Loucy (cell line): ENCODE data around the gene SMIM30.
"Not testable (repeated sequence)": the region's sequence is repeated elsewhere in the genome, so short reads cannot be mapped to it uniquely, and the experiment has no call there.

Experiments
- H2AFZ ChIP-seq: fragments of 200-600 bp; sonication (generic); 2 replicates; pipeline ENCODE4 v1.6.0; 2016; ENCODE audit warnings: antibody characterized with exemption, mild to moderate bottlenecking, low read length, moderate library complexity
- H3F3A ChIP-seq: fragments of 200-600 bp; 2 replicates; pipeline ENCODE4 v1.6.0; 2016; ENCODE audit warnings: antibody characterized with exemption, low read depth, mild to moderate bottlenecking
- H3K27me3 ChIP-seq: fragments of 200-600 bp; sonication (generic); 2 replicates; pipeline ENCODE4 v1.6.1; 2014; ENCODE audit warnings: low read length, mild to moderate bottlenecking; ENCODE audit not compliant: insufficient read depth, poor library complexity, severe bottlenecking
- H3K36me3 ChIP-seq: fragments of 200-600 bp; sonication (generic); 2 replicates; pipeline ENCODE4 v1.6.1; 2016; ENCODE audit warnings: low read length; ENCODE audit not compliant: insufficient read depth
- H3K4me1 ChIP-seq: fragments of 200-600 bp; sonication (generic); 2 replicates; pipeline ENCODE4 v1.5.1; 2014; ENCODE audit warnings: low read length, mild to moderate bottlenecking; ENCODE audit not compliant: insufficient read depth, poor library complexity, severe bottlenecking
- H3K4me2 ChIP-seq: fragments of 200-600 bp; sonication (generic); 2 replicates; pipeline ENCODE4 v1.6.0; 2014; ENCODE audit warnings: antibody characterized with exemption, low read length, low read depth, mild to moderate bottlenecking; ENCODE audit not compliant: poor library complexity, severe bottlenecking
- H3K4me3 ChIP-seq: fragments of 200-600 bp; sonication (generic); 2 replicates; pipeline ENCODE4 v1.5.1; 2014; ENCODE audit warnings: low read length, mild to moderate bottlenecking, mixed read lengths; ENCODE audit not compliant: poor library complexity, severe bottlenecking
- H3K79me2 ChIP-seq: fragments of 200-600 bp; sonication (generic); 2 replicates; pipeline ENCODE4 v1.6.1; 2014; ENCODE audit warnings: low read length; ENCODE audit not compliant: insufficient read depth
- H3K9ac ChIP-seq: fragments of 200-600 bp; sonication (generic); 2 replicates; pipeline ENCODE4 v1.6.0; 2014; ENCODE audit warnings: mild to moderate bottlenecking, low read depth, low read length, moderate library complexity; ENCODE audit not compliant: poor library complexity, severe bottlenecking
- H3K9me2 ChIP-seq: fragments of 200-600 bp; sonication (generic); replicated peaks from 2 replicates; pipeline ENCODE4 v1.6.1; 2016; ENCODE audit warnings: low read depth, low read length, mixed read lengths
- H3K9me3 ChIP-seq: fragments of 200-600 bp; sonication (generic); 2 replicates; pipeline ENCODE4 v1.6.1; 2014; ENCODE audit warnings: mild to moderate bottlenecking, antibody characterized with exemption, low read length, low read depth; ENCODE audit not compliant: insufficient read depth
- H4K20me1 ChIP-seq: fragments of 200-600 bp; sonication (generic); 2 replicates; pipeline ENCODE4 v1.6.0; 2014; ENCODE audit warnings: antibody characterized with exemption, low read length, mild to moderate bottlenecking; ENCODE audit not compliant: insufficient read depth, poor library complexity, severe bottlenecking
- EZH2phosphoT487 ChIP-seq: fragments of 200-600 bp; IDR thresholded peaks from 2 replicates; pipeline ENCODE4 v1.6.1; 2018; ENCODE audit warnings: antibody characterized with exemption, mild to moderate bottlenecking, moderate library complexity, borderline replicate concordance
- TF ChIP-seq, protein P1 (sequence below): fragments of 200-600 bp; sonication (generic); conservative IDR thresholded peaks from 2 replicates; pipeline ENCODE4 v1.5.1; 2014; ENCODE audit warnings: mild to moderate bottlenecking, antibody characterized with exemption, low read length

SMIM30 gene

GRCh38 chr7:113122744-113123143 is 4.4 kb upstream of the SMIM30 start:
- TF ChIP-seq, protein P1, sequence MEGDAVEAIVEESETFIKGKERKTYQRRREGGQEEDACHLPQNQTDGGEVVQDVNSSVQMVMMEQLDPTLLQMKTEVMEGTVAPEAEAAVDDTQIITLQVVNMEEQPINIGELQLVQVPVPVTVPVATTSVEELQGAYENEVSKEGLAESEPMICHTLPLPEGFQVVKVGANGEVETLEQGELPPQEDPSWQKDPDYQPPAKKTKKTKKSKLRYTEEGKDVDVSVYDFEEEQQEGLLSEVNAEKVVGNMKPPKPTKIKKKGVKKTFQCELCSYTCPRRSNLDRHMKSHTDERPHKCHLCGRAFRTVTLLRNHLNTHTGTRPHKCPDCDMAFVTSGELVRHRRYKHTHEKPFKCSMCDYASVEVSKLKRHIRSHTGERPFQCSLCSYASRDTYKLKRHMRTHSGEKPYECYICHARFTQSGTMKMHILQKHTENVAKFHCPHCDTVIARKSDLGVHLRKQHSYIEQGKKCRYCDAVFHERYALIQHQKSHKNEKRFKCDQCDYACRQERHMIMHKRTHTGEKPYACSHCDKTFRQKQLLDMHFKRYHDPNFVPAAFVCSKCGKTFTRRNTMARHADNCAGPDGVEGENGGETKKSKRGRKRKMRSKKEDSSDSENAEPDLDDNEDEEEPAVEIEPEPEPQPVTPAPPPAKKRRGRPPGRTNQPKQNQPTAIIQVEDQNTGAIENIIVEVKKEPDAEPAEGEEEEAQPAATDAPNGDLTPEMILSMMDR: no peak
- no peak for TF ChIP-seq EZH2phosphoT487
- Histone ChIP-seq H3K4me1 (peaks cover 1% of the 10 kb centered on the region), H3K9me3 (no peaks in the 10 kb centered on the region), H3K36me3 (no peaks in the 10 kb centered on the region), H3K27me3 (no peaks in the 10 kb centered on the region), H2AFZ (no peak overlapping the region), H3K9ac (no peak overlapping the region), H3K4me3 (no peak overlapping the region), H3K79me2 (peaks cover 1% of the 10 kb centered on the region), H3K9me2 (no peaks in the 10 kb centered on the region), H3K4me2 (no peak overlapping the region), H3F3A (no peaks in the 10 kb centered on the region), H4K20me1 (no peaks in the 10 kb centered on the region)

DNA sequence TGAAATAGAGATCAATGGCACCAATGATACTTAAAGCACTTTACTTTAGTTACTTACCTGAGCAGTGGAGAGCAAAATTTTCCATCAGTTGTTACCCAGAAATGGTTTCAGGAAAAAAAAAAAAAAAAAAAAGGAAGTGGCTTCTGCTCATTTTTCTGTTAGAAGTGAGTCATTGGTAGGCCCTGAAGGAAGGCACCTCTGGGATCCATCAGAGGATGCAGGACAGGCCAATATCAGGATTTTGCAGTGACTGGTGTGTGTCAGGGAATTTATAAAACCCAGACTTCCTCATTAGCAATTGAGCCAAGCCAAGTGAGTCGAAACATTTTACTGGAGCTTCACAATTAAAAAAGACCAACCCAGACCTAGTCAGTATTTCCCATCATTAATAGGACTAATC is 2.3 kb upstream of the SMIM30 start:
- Histone ChIP-seq H3K79me2 (peaks cover 5% of the 10 kb centered on the region), H3K27me3 (no peaks in the 10 kb centered on the region), H3K9me2 (no peaks in the 10 kb centered on the region), H4K20me1 (no peaks in the 10 kb centered on the region), H3K4me3 (no peak overlapping the region), H3K9ac (no peak overlapping the region), H2AFZ (peak overlapping the region; percentile 44), H3F3A (no peaks in the 10 kb centered on the region), H3K9me3 (no peaks in the 10 kb centered on the region), H3K4me2 (no peak overlapping the region), H3K4me1 (peaks cover 10% of the 10 kb centered on the region), H3K36me3 (no peaks in the 10 kb centered on the region)
- TF ChIP-seq EZH2phosphoT487: no peak
- TF ChIP-seq, protein P1: no peak

- H4K20me1 ChIP-seq: no peaks in the 10 kb centered on the region
- H3K79me2 ChIP-seq: peaks cover 5% of the 10 kb centered on the region
- no peak overlapping the region for H2AFZ ChIP-seq
- H3F3A ChIP-seq: no peaks in the 10 kb centered on the region
- no peaks in the 10 kb centered on the region for H3K27me3 ChIP-seq
- no peaks in the 10 kb centered on the region for H3K9me2 ChIP-seq
- no peaks in the 10 kb centered on the region for H3K36me3 ChIP-seq
- H3K9me3 ChIP-seq: no peaks in the 10 kb centered on the region
- no peak overlapping the region for H3K9ac ChIP-seq
- peak overlapping the region; percentile 63 for H3K4me2 ChIP-seq
- H3K4me3 ChIP-seq: no peak overlapping the region
- H3K4me1 ChIP-seq: peaks cover 10% of the 10 kb centered on the region
- TF ChIP-seq EZH2phosphoT487: no peak
- TF ChIP-seq, protein P1: no peak
These were observed 1.1 kb upstream of the SMIM30 start for GRCh38 chr7:113119429-113119828.

GRCh38 chr7:113117374-113117774 is 980 bp downstream of the SMIM30 start:
- H4K20me1 ChIP-seq, H3K27me3 ChIP-seq, H3K79me2 ChIP-seq, H2AFZ ChIP-seq, H3F3A ChIP-seq, H3K9me3 ChIP-seq, H3K36me3 ChIP-seq, H3K9me2 ChIP-seq: not testable (repeated sequence)
- H3K4me1 ChIP-seq: peaks cover 10% of the 10 kb centered on the region
- H3K4me3 ChIP-seq: peak overlapping the region; percentile 83
- peak overlapping the region; percentile 41 for H3K9ac ChIP-seq
- peak overlapping the region; percentile 90 for H3K4me2 ChIP-seq
